IMR-90 (cell line): ENCODE measurements around the gene DBI.

ENCODE experiments used
- FOS ChIP-seq: fragments of 150-350 bp; IDR thresholded peaks from 2 replicates; pipeline ENCODE4 v1.6.1; 2016; ENCODE audit warnings: low read depth, low read length
- POLR2A ChIP-seq: IDR thresholded peaks from 2 replicates; pipeline ENCODE4 v1.6.1; 2012; ENCODE audit warnings: mild to moderate bottlenecking, low read depth, low read length
- RAD21 ChIP-seq: IDR thresholded peaks from 2 replicates; pipeline ENCODE4 v1.6.1; 2012; ENCODE audit warnings: low read length, improper control_type of control experiment
- TF ChIP-seq, protein P1 (sequence below): conservative IDR thresholded peaks from 2 replicates; pipeline ENCODE4 v1.5.1; 2012; ENCODE audit warnings: mild to moderate bottlenecking, low read depth, low read length, improper control_type of control experiment
- TF ChIP-seq, protein P2 (sequence below): fragments of 150-350 bp; IDR thresholded peaks from 2 replicates; pipeline ENCODE4 v1.6.1; 2017; ENCODE audit warnings: mild to moderate bottlenecking, antibody characterized with exemption, low read length, low read depth

- TF ChIP-seq, protein P1, sequence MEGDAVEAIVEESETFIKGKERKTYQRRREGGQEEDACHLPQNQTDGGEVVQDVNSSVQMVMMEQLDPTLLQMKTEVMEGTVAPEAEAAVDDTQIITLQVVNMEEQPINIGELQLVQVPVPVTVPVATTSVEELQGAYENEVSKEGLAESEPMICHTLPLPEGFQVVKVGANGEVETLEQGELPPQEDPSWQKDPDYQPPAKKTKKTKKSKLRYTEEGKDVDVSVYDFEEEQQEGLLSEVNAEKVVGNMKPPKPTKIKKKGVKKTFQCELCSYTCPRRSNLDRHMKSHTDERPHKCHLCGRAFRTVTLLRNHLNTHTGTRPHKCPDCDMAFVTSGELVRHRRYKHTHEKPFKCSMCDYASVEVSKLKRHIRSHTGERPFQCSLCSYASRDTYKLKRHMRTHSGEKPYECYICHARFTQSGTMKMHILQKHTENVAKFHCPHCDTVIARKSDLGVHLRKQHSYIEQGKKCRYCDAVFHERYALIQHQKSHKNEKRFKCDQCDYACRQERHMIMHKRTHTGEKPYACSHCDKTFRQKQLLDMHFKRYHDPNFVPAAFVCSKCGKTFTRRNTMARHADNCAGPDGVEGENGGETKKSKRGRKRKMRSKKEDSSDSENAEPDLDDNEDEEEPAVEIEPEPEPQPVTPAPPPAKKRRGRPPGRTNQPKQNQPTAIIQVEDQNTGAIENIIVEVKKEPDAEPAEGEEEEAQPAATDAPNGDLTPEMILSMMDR, result no peak
- TF ChIP-seq POLR2A, result no peak
- TF ChIP-seq FOS, result no peak
- TF ChIP-seq, protein P2, sequence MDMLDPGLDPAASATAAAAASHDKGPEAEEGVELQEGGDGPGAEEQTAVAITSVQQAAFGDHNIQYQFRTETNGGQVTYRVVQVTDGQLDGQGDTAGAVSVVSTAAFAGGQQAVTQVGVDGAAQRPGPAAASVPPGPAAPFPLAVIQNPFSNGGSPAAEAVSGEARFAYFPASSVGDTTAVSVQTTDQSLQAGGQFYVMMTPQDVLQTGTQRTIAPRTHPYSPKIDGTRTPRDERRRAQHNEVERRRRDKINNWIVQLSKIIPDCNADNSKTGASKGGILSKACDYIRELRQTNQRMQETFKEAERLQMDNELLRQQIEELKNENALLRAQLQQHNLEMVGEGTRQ, result no peak
- TF ChIP-seq RAD21, result no peak
These were observed 39.8 kb upstream of the DBI start for GRCh38 chr2:119326938-119327337.
